8988T (cell line): ENCODE results near the gene FMN1.

Experiments used
- DNase-seq: peaks from one replicate; pipeline ENCODE4 v3.0.0; 2011

The FMN1 gene

GRCh38 chr15:32908135-32908801 is 286.2 kb downstream of the FMN1 start:
- no peak for DNase-seq

GRCh38 chr15:32905481-32905880 is 289.0 kb downstream of the FMN1 start:
- no peak for DNase-seq

DNA sequence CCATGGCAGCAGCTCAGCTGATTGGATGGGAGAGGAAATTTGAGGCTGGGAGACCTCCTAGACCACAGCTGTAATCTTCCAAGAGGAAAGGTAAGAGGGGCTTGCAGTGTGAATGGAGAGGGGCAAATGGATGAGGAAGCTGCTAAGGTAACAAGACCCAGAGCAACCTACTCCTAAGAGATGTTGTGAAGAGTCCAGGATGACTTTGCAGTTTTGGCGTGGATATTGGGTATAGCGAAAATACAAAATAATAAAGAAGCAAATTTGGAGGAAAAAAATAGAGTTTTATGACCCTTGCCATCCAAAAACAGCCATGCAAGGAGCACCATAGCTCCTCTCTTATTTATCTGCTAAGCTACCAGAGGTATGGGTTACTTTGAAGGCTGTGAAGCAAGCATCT is 290.1 kb downstream of the FMN1 start:
- DNase-seq: no peak

GRCh38 chr15:32903591-32904290 is 290.8 kb downstream of the FMN1 start:
- no peak for DNase-seq

- no peak for DNase-seq
Observed at GRCh38 chr15:32901995-32902394, 292.5 kb downstream of the FMN1 start.

DNA sequence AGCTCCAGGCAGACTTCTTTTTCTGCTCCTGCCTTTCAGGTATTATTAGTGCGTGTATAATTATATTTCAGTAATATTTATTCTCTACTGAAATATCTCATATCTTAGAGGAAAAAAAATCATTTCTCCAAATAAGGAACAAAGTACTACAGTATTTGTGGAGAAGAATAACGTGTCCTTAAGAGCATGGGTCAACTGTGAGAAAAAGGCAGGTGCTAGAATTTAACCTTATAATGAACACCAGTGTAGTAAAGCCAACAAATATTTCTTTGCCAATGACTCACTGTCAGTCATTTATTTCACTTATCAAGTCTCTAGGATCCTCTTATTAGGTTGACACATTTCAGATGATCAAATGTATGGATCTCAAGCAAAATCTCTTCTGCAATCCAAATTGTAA is 293.3 kb downstream of the FMN1 start:
- no peak for DNase-seq

GRCh38 chr15:32899126-32899596 is 295.4 kb downstream of the FMN1 start:
- no peak for DNase-seq

- DNase-seq: no peak
Observed at GRCh38 chr15:32898414-32898813, 296.1 kb downstream of the FMN1 start.

DNA sequence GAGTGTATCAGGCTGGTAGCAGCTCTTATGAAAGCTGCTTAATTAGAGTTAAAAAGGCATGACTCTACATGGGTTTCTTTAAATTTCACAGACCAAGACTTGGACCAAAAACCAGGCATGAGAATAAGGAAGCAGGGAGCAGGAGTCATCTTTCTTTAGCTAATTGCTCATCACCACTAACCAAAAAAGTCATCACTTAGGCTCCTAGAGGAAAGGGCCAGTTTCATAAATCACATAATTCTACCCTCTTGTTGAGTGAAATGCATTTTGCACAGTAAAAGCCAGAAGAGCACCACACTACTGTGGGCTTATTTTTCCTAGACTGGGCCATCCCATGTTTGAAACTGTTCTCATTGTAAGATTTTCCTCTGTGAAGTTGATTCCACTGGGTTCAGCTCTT is 301.1 kb downstream of the FMN1 start:
- DNase-seq: no peak

GRCh38 chr15:32889214-32889613 is 305.3 kb downstream of the FMN1 start:
- DNase-seq: no peak

DNA sequence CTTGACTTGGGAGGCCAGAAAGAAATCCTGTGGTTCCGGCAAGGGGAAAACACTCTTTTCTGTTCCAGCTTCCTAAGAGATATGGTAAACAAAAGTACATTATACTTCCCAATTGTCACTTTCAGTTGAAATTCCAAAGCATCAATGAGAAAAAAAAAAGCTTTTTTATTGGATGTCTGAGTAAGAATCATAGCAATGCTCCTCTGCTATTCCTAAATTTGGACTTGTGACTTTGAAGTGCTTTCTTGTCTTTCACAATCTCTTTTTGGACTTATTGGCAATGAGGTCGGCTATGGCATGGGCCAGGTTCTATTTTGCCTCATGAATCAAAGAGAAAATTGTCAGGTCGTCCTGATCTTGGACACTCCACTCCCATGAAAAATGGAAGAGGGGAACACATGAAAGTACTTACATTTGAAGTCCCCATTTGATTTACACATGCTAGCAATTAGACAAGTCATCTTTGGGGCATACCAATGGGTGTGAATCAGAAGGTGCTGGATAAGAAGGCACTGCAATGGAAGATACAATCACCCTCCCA is 306.2 kb downstream of the FMN1 start:
- DNase-seq: no peak

GRCh38 chr15:32887090-32887489 is 307.4 kb downstream of the FMN1 start:
- DNase-seq: no peak

- no peak for DNase-seq
Observed at GRCh38 chr15:32886459-32886858, 308.1 kb downstream of the FMN1 start.

GRCh38 chr15:32885713-32886112 is 308.8 kb downstream of the FMN1 start:
- DNase-seq: no peak

DNA sequence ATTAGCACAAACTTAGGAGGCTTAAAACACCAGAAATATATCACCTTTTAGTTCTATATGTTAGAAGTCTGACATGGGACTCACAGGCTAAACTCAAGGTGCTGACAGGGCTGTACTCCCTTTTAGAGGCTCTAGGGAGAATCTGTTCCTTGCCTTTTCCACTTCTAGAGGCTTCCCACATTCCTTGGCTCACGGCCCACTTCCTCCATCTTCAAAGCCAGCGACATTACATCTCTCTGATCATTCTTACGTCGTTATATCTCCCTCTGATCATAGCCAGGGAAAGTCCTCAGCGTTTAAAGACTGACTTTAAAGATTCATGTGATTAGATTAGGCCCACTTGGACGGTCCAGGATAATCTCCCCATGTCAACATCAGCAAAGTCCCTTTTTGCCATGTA is 310.4 kb downstream of the FMN1 start:
- DNase-seq: no peak

DNA sequence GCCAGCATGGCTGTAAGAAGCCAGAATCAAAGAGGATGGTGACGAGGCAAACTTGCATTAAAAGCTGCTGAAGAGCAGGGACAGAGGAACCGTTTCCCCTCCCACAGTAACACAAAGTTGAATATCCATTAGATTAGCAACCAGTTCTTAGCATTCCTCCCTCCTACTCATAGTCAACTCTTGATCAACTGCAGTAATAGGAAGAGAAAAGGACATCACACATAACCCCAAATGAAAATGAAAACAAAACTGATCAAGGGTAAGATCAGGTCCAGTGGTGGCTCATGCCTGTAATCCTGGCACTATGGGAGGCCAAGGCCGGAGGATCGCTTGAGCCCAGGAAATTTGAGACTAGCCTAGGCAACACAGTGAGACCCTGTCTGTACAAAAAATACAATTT is 311.6 kb downstream of the FMN1 start:
- no peak for DNase-seq

GRCh38 chr15:32881528-32881927 is 313.0 kb downstream of the FMN1 start:
- DNase-seq: no peak

DNA sequence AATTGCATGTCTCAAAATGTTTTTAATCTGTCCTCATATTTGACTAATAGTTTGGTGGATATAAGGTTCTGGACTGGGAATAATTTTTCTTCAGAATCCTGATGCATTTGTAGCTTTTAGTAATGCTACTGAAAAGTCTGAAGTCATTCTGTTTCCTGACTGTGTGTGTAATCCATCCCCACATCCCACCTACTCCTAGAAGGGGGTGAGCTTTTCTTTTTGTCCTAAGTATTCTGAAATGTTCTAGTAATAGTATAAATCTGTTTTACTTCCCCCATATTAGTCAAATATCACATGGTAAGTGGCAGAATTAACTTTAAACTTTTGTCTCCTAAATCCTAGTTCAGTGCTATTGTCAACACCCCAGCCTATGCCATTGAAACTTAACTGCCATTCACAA is 313.9 kb downstream of the FMN1 start:
- DNase-seq: no peak

GRCh38 chr15:32879980-32880379 is 314.5 kb downstream of the FMN1 start:
- DNase-seq: no peak

DNA sequence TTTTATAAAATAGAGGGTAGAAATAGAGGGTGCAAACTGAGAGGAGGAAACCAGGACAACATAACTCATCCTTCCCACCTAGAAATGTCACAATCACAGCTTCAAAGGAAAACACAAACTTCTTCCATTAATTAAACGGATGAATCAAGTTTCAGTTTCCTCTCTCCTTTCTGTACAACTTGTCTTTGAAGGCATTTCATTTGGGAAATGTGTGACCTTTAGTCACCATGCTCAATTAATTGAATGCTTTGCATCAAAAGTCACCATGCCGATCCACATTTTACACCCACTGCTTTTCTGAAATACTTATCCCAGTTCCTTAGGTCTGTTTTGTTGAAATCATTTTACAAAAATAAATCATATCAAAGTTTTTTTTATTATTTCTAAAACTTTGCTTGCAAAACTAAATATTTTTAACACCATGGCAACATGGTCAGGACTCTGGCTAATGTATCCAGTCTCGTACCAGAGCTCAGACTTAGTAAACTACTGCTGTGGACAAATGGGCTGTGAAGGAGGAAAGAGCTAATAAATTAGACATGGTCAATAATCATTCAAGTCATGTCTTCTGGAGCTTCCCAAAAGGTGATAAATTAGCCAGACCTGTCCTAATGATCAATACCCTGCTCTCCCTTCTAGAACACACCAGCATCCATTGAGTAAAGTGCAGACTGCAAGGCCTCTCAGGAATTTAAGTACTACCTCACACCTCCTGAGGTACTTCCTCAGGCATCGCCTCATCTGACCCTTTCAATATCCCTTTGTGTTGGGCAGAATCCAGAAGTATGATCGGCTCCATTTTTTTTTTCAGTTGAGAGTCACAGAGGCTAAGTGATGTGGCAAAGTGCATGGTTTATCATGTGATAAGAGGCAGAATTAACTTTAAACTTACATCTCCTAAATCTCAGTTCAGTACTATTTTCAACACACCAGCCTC is 315.4 kb downstream of the FMN1 start:
- DNase-seq: no peak

DNA sequence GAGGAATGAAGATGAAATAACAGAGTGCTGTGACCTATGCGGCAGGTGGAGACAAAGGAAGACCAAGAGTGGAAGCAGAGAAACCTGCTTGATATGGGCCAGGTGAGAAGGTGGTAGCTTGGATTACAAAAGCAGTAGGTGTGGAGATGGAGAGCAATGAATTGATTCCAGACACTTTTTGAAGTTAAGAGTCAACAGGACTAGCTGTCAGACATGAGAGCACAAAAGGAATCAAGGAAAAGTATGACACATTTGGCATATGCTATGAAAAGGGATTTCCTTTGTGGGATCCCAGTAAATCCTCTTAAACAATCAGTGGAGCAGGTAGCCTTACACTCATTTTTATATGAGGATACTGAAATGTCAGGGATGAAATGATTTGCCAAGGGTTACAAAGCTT is 316.2 kb downstream of the FMN1 start:
- no peak for DNase-seq

DNA sequence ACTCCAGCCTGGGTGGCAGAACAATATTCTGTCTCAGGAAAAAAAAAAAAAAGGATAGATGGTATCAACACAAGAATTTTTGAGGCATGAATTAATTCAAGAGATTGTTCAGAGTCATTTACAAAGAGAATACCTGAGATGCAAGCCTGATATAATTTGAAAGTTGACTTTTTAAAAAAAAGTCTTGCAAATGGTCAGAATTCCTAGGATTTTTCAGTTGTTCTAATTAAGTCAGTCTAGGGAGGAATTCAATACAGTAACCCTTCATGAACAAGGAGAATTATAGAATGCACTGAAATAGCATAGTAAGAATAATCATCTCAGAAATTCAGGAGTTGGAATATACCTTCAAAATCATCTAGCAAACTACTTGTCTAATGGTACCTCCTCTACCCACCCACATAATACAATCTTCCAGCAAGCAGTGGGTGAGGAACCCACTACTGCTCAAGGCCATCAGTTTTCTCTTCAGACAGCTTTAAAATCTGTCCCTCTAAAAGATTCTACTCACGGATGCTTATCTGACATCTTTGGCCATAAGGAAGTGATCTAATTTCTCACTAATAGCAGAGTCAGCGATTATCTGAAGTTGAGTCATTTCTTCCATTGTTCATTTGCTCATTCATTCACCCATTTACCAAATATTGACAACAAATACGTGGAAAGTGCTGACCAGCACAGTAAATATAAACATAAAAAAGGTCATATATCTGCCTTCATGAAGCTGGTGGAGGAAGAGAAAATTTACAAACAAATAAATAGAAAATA is 317.1 kb downstream of the FMN1 start:
- no peak for DNase-seq
